Mucosa of stomach (tissue), 1 donor: ENCODE data around the gene PARP1.

Experiments
- H3K27me3 ChIP-seq: one replicate; pipeline ENCODE4 v1.7.0; 2013; ENCODE audit warnings: mild to moderate bottlenecking, low read length; ENCODE audit not compliant: control insufficient read depth, insufficient read depth
- H3K36me3 ChIP-seq: one replicate; pipeline ENCODE4 v1.7.0; 2013; ENCODE audit warnings: low read length; ENCODE audit not compliant: control insufficient read depth, insufficient read depth
- H3K4me1 ChIP-seq: one replicate; pipeline ENCODE4 v1.7.0; 2013; ENCODE audit warnings: mild to moderate bottlenecking, low read length; ENCODE audit not compliant: control insufficient read depth, insufficient read depth
- H3K4me3 ChIP-seq: one replicate; pipeline ENCODE4 v1.7.0; 2013; ENCODE audit warnings: low read length
- H3K9ac ChIP-seq: one replicate; pipeline ENCODE4 v1.7.0; 2013; ENCODE audit warnings: mild to moderate bottlenecking, low read length, moderate library complexity
- H3K9me3 ChIP-seq: one replicate; pipeline ENCODE4 v1.7.0; 2013; ENCODE audit warnings: mild to moderate bottlenecking, low read length, moderate library complexity; ENCODE audit not compliant: control insufficient read depth
- donor health status: Pancreatic carcinoma.

The PARP1 gene

GRCh38 chr1:226411619-226412018, 3.7 kb upstream of the PARP1 start:
- Histone ChIP-seq H3K4me1 (peaks cover 3% of the 10 kb centered on the region), H3K9me3 (no peaks in the 10 kb centered on the region), H3K27me3 (no peaks in the 10 kb centered on the region), H3K4me3 (no peak overlapping the region), H3K9ac (no peak overlapping the region), H3K36me3 (no peaks in the 10 kb centered on the region)

GRCh38 chr1:226410958-226411357, 3.1 kb upstream of the PARP1 start:
- Histone ChIP-seq H3K4me3 (no peak overlapping the region), H3K9me3 (no peaks in the 10 kb centered on the region), H3K4me1 (peaks cover 9% of the 10 kb centered on the region), H3K9ac (no peak overlapping the region), H3K36me3 (no peaks in the 10 kb centered on the region), H3K27me3 (no peaks in the 10 kb centered on the region)

GRCh38 chr1:226409392-226409791, 1.5 kb upstream of the PARP1 start:
- Histone ChIP-seq H3K36me3 (no peaks in the 10 kb centered on the region), H3K9ac (no peak overlapping the region), H3K4me1 (peaks cover 19% of the 10 kb centered on the region)

GRCh38 chr1:226408285-226409184, 642 bp upstream of the PARP1 start:
- Histone ChIP-seq H3K4me3 (no peak overlapping the region), H3K27me3 (no peaks in the 10 kb centered on the region), H3K9me3 (no peaks in the 10 kb centered on the region), H3K9ac (peak overlapping the region; percentile 73), H3K4me1 (peaks cover 25% of the 10 kb centered on the region), H3K36me3 (no peaks in the 10 kb centered on the region)

More at GRCh38 chr1:226409392-226409791, 1.5 kb upstream of the PARP1 start:
- Histone ChIP-seq H3K4me3 (no peak overlapping the region), H3K27me3 (no peaks in the 10 kb centered on the region), H3K9me3 (no peaks in the 10 kb centered on the region)

- no peaks in the 10 kb centered on the region for H3K36me3 ChIP-seq
- no peaks in the 10 kb centered on the region for H3K27me3 ChIP-seq
- peak overlapping the region; percentile 73 for H3K9ac ChIP-seq
- peaks cover 25% of the 10 kb centered on the region for H3K4me1 ChIP-seq
- H3K4me3 ChIP-seq, result peak overlapping the region; percentile 5
- no peaks in the 10 kb centered on the region for H3K9me3 ChIP-seq
Observed at GRCh38 chr1:226407199-226407496, 745 bp downstream of the PARP1 start.

GRCh38 chr1:226406401-226406881, 1.5 kb downstream of the PARP1 start:
- peaks cover 25% of the 10 kb centered on the region for H3K4me1 ChIP-seq
- H3K9me3 ChIP-seq, result no peaks in the 10 kb centered on the region
- H3K9ac ChIP-seq, result peak overlapping the region; percentile 73
- H3K36me3 ChIP-seq, result no peaks in the 10 kb centered on the region
- H3K4me3 ChIP-seq, result peak overlapping the region; percentile 5
- H3K27me3 ChIP-seq, result no peaks in the 10 kb centered on the region

- Histone ChIP-seq H3K4me3 (no peak overlapping the region), H3K9ac (no peak overlapping the region)
Observed at GRCh38 chr1:226405411-226405988, 2.4 kb downstream of the PARP1 start.

GRCh38 chr1:226404904-226405222, 3.0 kb downstream of the PARP1 start:
- Histone ChIP-seq H3K27me3 (no peaks in the 10 kb centered on the region), H3K9me3 (no peaks in the 10 kb centered on the region), H3K9ac (no peak overlapping the region), H3K4me1 (peaks cover 25% of the 10 kb centered on the region), H3K36me3 (no peaks in the 10 kb centered on the region), H3K4me3 (no peak overlapping the region)

More at GRCh38 chr1:226405411-226405988, 2.4 kb downstream of the PARP1 start:
- Histone ChIP-seq H3K4me1 (peaks cover 25% of the 10 kb centered on the region), H3K36me3 (no peaks in the 10 kb centered on the region), H3K9me3 (no peaks in the 10 kb centered on the region), H3K27me3 (no peaks in the 10 kb centered on the region)

- no peak overlapping the region for H3K4me3 ChIP-seq
- no peak overlapping the region for H3K9ac ChIP-seq
- no peaks in the 10 kb centered on the region for H3K36me3 ChIP-seq
- H3K9me3 ChIP-seq, result no peaks in the 10 kb centered on the region
- H3K27me3 ChIP-seq, result no peaks in the 10 kb centered on the region
- peaks cover 25% of the 10 kb centered on the region for H3K4me1 ChIP-seq
Observed at GRCh38 chr1:226404063-226404903, 3.6 kb downstream of the PARP1 start.

- Histone ChIP-seq H3K4me3 (no peak overlapping the region), H3K4me1 (peaks cover 25% of the 10 kb centered on the region), H3K9ac (no peak overlapping the region)
Observed at GRCh38 chr1:226403201-226404034, 4.5 kb downstream of the PARP1 start.

GRCh38 chr1:226402739-226403165, 5.1 kb downstream of the PARP1 start:
- H3K27me3 ChIP-seq, result no peaks in the 10 kb centered on the region
- H3K36me3 ChIP-seq, result no peaks in the 10 kb centered on the region
- H3K4me1 ChIP-seq, result peaks cover 25% of the 10 kb centered on the region
- no peak overlapping the region for H3K9ac ChIP-seq
- H3K4me3 ChIP-seq, result no peak overlapping the region
- no peaks in the 10 kb centered on the region for H3K9me3 ChIP-seq

More at GRCh38 chr1:226403201-226404034, 4.5 kb downstream of the PARP1 start:
- no peaks in the 10 kb centered on the region for H3K9me3 ChIP-seq
- no peaks in the 10 kb centered on the region for H3K36me3 ChIP-seq
- no peaks in the 10 kb centered on the region for H3K27me3 ChIP-seq
